Amniotic stem cell (primary cell): Measurements from ENCODE around the gene YBX2.

Source experiments
- DNase-seq: peaks from one replicate; lab custom pipeline; 2025; lab: John Stamatoyannopoulos, UW

Gene YBX2

DNA sequence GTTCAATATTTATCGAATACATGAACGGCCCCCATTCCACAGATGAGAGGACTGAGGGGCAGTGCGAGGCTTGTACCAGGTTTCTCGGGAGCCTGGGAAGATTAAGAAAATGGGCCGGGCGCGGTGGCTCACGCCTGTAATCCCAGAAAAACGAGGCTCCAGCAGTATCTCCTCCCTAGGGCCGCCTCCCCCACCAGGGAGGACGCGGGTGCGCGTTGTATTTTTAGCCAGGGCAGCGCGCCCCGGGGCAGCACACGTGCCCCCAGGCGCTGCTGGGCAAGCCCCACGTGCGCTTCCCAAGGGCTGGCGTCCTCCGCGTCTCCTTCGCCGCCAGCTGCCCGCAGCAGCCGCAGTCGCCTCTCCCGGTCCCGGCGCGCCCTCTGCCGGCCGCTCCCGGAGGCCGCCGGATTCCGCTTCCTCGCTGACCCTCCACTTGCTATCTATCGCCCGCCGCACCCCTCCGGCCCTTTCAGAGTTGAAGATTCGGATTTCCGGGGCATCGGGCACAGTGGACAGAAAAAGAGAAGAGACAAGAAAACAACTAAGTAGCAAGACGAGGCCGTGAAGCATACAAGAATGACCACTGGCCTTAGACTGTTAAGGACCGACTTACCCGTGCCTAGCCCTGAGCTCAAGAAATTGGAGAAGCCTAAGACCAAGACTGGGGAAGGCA, 1.9 kb upstream of the YBX2 start:
- peak; percentile 28 for DNase-seq

DNA sequence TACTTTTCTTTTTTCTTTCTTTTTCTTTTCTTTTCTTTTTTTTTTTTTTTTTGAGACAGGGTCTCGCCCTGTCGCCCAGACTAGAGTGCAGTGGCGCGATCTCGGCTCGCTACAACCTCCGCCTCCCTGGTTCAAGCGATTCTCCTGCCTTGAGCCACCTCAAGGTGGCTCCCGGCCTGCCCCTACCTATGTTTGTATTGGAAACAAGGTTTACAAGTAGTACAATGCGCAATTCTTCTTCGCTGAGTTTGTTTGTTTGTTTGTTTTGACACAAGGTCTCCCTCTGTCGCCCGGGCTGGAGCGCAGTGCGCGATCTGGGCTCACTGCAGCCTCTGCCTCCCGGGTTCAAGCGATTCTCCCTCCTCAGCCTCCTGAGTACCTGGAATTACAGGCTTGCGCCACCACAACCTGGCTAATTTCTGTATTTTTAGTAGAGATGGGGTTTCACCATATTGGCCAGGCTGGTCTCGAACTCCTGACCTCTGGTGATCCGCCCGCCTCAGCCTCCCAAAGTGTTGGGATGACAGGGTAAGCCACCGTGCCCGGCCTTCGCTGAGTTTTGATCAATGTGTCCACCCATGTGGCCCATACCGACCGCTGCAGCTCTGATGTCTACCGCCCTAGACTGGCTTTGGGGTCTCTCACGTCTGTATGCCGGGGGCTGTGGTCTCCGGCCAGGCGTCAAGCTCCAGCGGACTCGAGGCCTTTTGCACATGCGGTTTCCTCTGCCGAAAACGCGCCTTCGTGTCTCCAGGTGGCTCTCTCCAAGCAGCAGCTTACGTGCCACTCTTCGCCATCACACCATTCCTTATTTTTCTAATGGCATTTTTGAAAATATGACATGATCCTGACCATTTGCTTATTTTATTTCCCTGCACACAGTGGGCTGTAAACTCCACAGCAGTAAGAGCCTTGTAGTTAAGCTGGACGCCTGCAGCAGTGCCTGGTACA, 1.1 kb upstream of the YBX2 start:
- no peak for DNase-seq

DNA sequence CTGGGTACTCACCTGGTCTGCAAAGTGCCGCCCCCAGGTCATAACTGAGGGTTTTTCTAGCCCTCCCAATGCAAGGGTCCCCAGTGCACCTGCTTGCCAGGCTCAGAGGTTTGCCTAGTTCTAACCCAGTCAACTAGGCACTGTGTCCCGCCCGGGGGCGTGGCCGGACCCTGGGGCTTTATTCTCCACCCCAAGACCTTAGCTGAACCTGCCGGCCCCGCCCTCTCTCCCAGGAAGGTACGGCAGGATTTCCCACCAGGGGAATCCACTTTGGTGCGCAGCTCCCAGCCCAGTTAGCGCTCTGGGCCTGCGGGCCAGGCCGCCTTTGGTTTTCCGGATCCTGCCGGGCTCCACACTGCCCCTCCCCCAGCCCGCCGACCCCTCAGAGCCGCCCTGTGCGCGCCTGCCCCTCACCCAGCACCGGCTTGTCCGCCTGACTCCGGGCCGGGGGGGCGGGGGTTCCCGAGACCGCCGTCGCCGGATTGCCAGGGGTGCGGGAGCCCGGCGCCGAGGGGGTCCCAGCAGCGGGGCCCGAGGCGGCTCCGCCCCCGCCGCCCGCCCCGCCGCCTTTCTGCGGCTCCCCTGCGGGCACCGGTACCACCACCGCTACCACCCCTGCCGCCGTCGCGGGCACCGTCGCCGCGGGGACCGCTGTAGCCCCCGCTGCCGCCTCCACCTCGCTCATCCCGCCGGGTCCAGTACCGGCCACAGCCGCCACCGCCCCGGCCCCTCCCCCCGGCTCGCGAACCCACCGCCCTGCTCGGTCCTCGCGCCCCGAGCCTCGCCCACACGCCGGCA, 424 bp downstream of the YBX2 start:
- no peak for DNase-seq

DNA sequence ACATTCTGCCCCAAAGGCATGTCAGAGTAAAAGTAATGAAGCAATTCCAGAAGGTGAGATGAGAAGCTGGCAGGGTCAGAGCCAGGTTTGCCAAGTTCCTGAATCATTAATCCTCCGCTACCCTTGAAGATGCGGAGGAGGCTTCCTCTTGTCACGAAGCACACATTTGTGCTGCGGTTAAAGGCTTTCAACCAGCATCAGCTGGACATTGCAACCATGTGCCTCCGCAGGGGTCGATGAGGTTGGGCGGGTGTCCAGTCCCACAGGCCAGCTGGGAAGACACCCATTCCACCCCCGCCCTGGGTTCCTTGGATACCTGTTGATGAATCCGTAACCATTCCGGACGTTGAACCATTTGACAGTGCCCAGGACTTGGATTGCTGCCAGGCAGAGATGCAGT, 1.3 kb downstream of the YBX2 start:
- no peak for DNase-seq

DNA sequence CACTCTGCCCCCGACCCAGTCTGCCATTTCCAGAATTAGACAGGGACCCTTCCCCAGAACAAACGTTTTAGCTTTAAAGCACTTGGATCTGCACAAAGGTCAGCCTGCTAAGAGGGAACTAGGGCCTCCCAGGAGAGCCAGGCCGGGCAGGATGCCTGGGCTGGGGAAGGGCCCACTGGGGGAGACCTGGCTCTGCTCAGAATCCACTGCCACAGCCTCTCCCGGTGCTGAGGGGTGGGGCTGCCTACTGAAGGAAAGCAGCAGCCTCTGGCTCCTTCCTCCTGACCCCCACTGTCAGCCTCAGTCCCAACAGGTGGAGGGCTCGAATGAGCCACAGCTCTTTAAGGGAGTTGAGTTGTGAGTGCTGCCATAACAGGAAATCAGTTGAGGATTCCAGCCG, 1.7 kb downstream of the YBX2 start:
- no peak for DNase-seq

DNA sequence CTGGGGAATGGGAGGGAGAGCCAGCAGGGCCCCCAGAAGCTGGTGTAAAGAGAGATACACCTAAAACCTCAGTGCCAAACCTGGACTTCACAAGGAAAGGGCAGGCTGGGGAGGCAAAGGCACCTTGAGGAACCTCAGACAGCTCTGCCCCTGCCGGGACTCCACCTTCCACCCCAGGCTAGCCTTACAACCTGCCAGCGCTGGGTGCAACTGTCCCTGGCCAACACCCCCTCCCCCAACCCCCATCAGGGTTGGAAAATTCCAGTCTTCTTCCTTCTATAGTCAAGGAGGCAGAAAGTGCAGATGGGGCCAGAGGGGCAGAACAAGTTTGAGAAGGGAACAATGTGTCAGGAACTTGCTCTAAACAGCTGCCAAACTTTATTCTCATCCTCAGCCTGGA, 2.2 kb downstream of the YBX2 start:
- no peak for DNase-seq

DNA sequence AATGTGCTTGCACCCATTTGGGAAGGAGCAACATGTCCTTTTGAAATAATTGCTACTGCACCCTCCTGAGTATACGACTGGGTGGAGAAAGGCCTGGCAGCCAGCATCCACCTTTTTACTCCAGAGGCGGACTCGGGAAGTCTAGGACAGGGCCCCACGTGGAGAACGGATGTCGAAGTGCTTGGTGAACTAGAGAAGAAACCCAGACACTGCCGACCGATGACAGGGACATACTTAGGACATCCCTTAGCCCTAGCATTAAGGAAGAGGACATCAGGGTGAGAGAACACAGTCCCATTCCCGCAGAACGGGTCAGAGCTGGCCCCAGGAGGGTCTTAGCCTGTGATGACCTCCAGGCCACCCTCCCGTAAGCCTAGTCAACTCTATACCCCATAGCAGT, 3.8 kb downstream of the YBX2 start:
- DNase-seq: no peak

DNA sequence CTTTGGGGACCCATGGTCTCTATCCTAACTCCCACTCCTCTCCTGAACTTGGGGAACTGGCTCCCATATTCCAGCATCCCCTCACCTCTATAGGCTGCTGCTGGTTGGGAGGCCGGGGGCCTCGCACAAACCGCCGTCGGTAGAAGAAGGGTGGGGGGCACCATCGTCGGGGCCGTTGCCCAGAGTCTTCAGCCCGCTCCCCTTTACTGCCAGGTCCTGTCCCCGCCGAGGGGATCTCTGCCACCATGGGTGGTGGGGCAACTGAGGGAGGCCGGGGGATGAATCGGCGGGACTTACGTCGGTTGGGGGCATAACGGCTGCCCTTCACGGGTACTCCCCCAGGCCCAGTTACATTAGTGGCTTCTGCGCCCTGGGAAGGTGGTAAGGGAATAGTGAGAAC, 4.3 kb downstream of the YBX2 start:
- DNase-seq: no peak

DNA sequence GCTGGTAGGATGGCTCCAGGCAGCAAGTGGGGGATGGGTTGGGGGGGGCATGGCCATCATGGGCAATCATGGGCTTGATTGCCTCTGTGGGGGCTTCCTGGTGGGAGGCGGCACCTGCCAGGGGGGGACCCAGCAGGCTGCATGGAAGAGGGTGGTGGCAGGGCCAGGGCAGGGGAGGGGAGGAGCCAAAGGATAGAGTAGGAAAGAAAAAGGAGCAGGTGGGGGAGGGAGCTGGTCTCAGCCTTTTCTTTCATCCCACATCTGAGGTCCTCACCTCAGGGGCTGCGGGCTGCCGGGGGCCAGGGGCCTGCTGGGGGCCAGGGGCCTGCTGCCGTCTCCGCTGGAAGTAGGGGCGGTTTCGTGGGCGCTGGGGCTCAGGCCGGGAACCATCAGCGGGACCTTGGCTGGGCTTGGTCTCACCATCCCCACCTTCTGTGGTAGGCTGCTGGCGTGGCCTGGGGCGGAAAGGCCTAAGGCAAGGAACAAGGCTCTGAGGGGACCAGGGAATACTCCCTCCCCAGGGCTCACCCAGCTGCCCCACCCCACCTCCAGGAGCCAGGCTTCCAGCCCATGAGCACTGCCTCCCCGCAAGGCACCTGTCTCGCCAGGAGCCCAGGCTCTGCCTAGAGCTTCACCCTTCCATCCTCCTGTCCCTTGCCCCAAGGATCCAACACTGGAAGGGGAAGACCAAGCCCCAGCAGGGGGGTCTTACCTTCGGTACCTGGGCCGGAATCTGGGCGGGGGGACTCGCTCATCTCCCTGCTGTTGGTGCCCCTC, 5.0 kb downstream of the YBX2 start:
- no peak for DNase-seq

DNA sequence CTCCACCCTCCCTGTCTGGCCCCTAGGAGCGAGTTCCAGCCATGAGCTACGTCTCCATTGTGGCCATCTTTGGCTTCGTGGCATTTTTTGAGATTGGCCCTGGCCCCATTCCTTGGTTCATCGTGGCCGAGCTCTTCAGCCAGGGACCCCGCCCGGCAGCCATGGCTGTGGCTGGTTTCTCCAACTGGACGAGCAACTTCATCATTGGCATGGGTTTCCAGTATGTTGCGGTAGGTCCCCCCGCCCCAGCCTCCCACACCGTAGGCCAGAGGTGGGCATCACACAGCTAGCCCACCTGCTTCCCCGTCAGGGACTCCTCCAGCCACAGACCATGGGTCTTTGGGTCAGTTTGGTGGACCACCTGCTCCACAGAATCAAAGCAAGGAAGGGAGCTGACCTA, 8.8 kb downstream of the YBX2 start:
- no peak for DNase-seq

DNA sequence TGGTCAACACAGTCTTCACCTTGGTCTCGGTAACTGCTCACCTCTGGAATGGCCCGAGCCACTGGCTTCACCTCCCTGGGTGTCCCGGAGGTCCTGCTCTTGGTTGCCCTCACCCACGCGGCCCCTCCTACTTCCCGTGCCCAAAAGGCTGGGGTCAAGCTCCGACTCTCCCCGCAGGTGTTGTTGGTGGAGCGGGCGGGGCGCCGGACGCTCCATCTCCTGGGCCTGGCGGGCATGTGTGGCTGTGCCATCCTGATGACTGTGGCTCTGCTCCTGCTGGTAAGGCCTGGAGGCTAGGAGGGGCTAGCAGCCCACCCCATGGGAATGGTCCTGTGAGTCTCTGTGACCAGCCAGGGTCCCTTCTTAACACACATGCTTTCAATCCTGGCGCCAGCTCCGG, 9.5 kb downstream of the YBX2 start:
- no peak for DNase-seq

DNA sequence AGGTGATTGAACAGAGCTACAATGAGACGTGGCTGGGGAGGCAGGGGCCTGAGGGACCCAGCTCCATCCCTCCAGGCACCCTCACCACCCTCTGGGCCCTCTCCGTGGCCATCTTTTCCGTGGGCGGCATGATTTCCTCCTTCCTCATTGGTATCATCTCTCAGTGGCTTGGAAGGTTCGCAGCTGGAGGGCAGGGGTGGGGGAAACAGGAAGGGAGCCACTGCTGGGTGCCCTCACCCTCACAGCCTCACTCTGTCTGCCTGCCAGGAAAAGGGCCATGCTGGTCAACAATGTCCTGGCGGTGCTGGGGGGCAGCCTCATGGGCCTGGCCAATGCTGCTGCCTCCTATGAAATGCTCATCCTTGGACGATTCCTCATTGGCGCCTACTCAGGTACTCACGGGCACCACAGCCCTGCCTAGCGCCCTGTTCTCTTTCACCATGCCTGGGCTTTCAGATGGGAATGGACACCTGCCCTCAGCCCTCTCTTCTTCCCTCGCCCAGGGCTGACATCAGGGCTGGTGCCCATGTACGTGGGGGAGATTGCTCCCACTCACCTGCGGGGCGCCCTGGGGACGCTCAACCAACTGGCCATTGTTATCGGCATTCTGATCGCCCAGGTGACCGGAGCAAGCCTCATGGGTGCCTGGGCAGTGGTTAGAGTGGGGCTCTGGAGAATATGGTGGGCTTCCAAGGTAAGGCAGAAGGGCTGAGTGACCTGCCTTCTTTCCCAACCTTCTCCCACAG, 10.8 kb downstream of the YBX2 start:
- no peak for DNase-seq

DNA sequence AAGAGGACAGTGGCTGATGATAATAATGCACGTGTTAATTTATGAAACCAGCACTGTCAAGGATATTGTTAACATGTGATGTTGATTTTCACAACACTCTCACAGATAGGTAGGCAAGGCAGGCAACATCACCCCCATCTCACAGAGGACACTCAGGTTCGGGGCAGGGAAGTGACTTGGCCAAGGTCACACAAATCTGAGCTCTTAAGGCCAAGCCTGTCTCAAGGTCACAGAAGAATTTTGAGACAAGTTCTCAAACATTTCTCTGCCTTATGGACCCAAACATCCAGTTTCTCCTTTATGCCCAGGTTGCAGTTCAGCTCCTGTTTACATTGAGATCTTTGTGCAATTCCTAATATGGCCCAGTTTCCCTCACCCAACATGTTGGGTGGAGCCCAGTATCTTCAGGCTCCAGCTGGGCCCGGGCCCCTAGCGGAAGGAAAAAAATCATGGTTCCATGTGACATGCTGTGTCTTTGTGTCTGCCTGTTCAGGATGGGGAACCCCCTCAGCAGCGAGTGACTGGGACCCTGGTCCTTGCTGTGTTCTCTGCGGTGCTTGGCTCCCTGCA, 11.6 kb downstream of the YBX2 start:
- DNase-seq: no peak

DNA sequence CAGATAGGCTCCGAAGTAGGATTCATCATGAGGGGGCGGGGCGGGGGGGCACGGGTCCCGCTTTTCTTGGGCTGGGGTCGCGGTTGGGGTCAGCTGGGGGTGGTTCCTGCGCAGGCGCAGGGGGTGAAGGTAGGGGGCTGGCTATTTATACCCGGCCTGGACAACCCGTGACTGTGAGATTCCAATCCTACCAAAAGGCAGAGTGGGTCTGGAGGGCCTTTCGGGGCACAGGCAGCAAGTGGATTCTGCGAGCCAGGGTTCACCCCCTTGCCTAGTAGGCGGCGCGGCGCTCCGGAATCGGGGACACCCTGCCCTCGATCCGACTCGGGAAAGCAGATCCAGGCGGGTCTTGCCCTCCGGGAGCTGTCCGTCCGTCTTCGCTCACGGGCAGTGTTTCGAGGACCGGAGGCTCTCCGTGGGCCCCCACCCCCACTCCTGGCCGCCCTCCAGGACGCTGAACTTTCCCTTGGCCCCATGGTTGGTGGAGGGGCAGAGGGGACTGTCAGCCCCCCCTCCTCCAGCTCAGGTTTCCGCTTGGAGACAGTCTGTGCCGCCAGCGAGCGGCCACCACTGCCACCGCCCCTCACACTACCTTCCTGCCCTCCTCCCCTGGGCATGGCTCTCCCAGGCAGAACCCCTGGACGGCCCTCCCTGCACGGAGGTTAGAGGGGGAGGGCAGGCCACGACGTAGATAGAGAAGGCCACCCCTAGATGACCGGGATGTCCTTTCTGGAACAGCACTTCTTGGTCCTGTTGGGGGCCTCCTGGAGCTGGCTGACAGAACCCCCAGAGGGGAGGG, 12.3 kb downstream of the YBX2 start:
- no peak for DNase-seq

DNA sequence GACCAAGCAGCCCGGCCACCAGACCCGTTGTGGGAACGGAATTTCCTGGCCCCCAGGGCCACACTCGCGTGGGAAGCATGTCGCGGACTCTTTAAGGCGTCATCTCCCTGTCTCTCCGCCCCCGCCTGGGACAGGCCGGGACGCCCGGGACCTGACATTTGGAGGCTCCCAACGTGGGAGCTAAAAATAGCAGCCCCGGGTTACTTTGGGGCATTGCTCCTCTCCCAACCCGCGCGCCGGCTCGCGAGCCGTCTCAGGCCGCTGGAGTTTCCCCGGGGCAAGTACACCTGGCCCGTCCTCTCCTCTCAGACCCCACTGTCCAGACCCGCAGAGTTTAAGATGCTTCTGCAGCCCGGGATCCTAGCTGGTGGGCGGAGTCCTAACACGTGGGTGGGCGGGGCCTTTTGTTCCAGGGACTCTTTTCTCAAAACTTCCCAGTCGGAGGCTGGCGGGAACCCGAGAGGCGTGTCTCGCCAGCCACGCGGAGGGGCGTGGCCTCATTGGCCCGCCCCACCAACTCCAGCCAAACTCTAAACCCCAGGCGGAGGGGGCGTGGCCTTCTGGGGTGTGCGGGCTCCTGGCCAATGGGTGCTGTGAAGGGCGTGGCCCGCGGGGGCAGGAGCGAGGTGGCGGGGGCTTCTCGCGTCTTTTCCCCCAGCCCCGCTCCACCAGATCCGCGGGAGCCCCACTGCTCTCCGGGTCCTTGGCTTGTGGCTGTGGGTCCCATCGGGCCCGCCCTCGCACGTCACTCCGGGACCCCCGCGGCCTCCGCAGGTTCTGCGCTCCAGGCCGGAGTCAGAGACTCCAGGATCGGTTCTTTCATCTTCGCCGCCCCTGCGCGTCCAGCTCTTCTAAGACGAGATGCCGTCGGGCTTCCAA, 13.1 kb downstream of the YBX2 start, which contains the start of gene SLC2A4:
SLC2A4 (plus strand) TSS at position 645 of the 879 bp plus-strand sequence; CDS start at position 862, 217 bp downstream.
- DNase-seq: peak; percentile 69

DNA sequence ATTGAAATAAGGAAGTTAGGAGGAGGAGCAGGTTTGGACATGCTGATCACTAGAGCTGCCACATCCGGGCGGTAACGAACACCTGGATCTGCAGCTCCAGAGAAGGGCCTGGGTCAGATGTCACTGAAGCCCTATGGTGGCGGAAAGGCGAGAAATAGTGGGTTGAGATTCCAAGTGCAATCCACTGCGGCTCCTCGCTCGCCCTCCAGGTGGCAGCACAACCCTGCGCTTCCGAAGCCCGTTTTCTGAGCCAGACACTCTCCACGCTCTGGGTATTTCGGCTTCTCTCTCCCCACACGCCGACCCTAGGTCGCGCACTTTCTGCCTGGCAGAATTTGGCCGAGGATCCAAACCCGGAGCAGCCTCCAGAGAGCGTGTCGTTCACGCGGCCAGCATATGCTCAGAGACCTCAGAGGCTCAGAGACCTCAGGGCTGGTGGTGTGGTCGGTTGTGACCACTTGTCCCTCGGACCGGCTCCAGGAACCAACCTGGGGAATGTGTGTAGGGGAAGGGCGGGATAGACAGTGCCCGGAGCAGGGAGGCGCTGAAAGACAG, 13.8 kb downstream of the YBX2 start:
- peak; percentile 56 for DNase-seq

DNA sequence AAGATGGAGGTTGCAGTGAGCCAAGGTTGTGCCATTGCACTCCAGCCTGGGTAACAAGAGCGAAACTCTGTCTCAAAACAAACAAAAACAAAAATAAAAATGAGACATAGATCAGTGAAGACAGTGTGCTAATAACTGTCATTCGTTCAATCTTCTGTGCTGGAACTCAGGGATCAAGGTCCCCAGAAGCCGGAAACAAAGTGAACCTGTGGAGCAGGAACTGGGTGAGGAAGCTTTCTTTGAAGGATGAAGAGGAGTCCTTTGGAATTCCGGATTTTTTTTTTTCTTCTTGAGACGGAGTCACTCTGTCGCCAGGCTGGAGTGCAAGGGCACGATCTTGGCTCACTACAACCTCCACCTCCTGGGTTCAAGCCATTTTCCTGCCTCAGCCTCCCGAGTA, 15.0 kb downstream of the YBX2 start:
- no peak for DNase-seq

DNA sequence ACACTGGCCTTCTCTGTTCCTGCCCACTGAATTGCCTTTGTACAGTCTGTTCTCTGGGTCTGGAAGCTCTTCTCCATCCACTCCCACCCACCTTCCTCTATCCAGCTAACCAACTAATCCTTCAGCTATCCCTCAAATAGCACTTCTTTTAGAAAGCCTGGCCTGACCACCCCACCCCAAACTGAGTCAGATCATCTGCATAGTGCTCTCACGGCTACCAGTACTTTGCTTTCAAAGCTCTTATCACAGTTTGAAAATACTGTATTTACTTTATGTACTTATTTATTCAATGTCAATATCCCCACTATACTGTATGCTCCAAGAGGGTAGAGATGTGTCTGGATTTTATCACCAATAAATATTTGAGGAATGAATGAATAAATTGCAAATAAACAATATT, 27.7 kb downstream of the YBX2 start:
- no peak for DNase-seq

DNA sequence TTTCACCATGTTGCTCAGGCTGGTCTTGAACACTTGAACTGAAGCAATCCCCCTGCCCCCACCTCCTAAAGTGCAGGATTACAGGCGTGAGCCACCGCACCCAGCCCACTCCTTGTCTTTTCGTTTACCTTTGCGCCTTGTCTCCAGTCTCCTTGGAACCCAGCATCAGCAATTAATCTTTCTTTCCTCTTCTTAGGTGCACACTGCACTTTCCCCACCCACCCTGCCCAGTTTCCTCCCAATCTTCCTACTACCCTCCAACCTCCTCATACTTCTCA, 30.7 kb downstream of the YBX2 start:
- no peak for DNase-seq
